ENCODE data around the gene POU6F2.

The POU6F2 gene

GRCh38 chr7:39073432-39073831, 95.7 kb downstream of the POU6F2 start:
- DNase-seq, result peak; percentile 97

- no peak for DNase-seq
Measured at GRCh38 chr7:39075210-39075609, 97.5 kb downstream of the POU6F2 start.

- peak; percentile 16 for DNase-seq
Measured at GRCh38 chr7:39083781-39084180, 106.1 kb downstream of the POU6F2 start.

- DNase-seq, result no peak
Measured at GRCh38 chr7:39084349-39084748, 106.6 kb downstream of the POU6F2 start.

GRCh38 chr7:39085189-39085588, 107.5 kb downstream of the POU6F2 start:
- no peak for DNase-seq

GRCh38 chr7:39085590-39086049, 107.9 kb downstream of the POU6F2 start:
- DNase-seq, result no peak

- DNase-seq, result peak; percentile 5
Measured at GRCh38 chr7:39086638-39087360, 109.1 kb downstream of the POU6F2 start.

GRCh38 chr7:39088730-39089593, 111.3 kb downstream of the POU6F2 start:
- DNase-seq, result peak; percentile 88

- peak; percentile 40 for DNase-seq
Measured at GRCh38 chr7:39091145-39091544, 113.4 kb downstream of the POU6F2 start.

- DNase-seq, result no peak
Measured at GRCh38 chr7:39091774-39092173, 114.1 kb downstream of the POU6F2 start.

GRCh38 chr7:39094731-39095130, 117.0 kb downstream of the POU6F2 start:
- no peak for DNase-seq

GRCh38 chr7:39095875-39096619, 118.3 kb downstream of the POU6F2 start:
- no peak for DNase-seq

- DNase-seq, result no peak
Measured at GRCh38 chr7:39098506-39098905, 120.8 kb downstream of the POU6F2 start.

- no peak for DNase-seq
Measured at GRCh38 chr7:39099146-39099545, 121.4 kb downstream of the POU6F2 start.

- DNase-seq, result no peak
Measured at GRCh38 chr7:39100270-39100669, 122.6 kb downstream of the POU6F2 start.

- no peak for DNase-seq
Measured at GRCh38 chr7:39102234-39102633, 124.5 kb downstream of the POU6F2 start.

- DNase-seq, result no peak
Measured at GRCh38 chr7:39105720-39106119, 128.0 kb downstream of the POU6F2 start.

GRCh38 chr7:39125846-39126245, 148.1 kb downstream of the POU6F2 start:
- DNase-seq, result peak; percentile 23

GRCh38 chr7:39127058-39127457, 149.3 kb downstream of the POU6F2 start:
- no peak for DNase-seq

GRCh38 chr7:39128287-39128843, 150.7 kb downstream of the POU6F2 start:
- DNase-seq, result no peak

- DNase-seq, result no peak
Measured at GRCh38 chr7:39130274-39130673, 152.6 kb downstream of the POU6F2 start.

GRCh38 chr7:39130857-39131526, 153.3 kb downstream of the POU6F2 start:
- DNase-seq, result no peak

All from NCI-H82 (cell line).